ENCODE data around the gene HOXD10.
A peak's percentile ranks its signal among the peaks of the same experiment; 100 is the strongest.

- TF ChIP-seq ZBTB7A (IDR thresholded peaks at IDR 0.05; ENCODE audit: low read depth) (no peak), MAX (IDR thresholded peaks at IDR 0.05) (peak; percentile 73), CEBPB (IDR thresholded peaks at IDR 0.05) (no peak), REST (IDR thresholded peaks at IDR 0.05; ENCODE audit: low read depth) (no peak), FOXM1 (IDR thresholded peaks at IDR 0.05; ENCODE audit: borderline replicate concordance, low read depth) (no peak), USF1 (IDR thresholded peaks at IDR 0.05) (no peak), NFIC (IDR thresholded peaks at IDR 0.05) (no peak)
These were observed 19.4 kb upstream of the HOXD10 start for GRCh38 chr2:176096986-176097819.
